Occipital lobe (tissue), 2 donors: ENCODE measurements around the gene PCDHGC5. TPM values are rescaled to one million over a fixed set of nuclear protein-coding genes. Genes with fewer than 3 reads are reported as not detected.
A peak's percentile ranks its signal among the peaks of the same experiment; 100 is the strongest.

ENCODE experiments used
- DNase-seq: peaks from one replicate; lab custom pipeline; 2025; lab: John Stamatoyannopoulos, UW
- total RNA-seq: library from RNA; depleted of rRNA; stranded (reverse); fragments of >200 nt; gene quantifications from one replicate; pipeline ENCODE4 v1.2.3, GENCODE V29; 2014

The PCDHGC5 gene
- total RNA-seq, 1 donor from 2014 or later = 6.2 TPM

GRCh38 chr5:141512911-141513626, 24.2 kb downstream of the PCDHGC5 start:
- peak; percentile 66 for DNase-seq

GRCh38 chr5:141513627-141514329, 24.9 kb downstream of the PCDHGC5 start:
- peak; percentile 91 for DNase-seq

- DNase-seq = no peak
Observed at GRCh38 chr5:141514330-141515133, 25.7 kb downstream of the PCDHGC5 start.

GRCh38 chr5:141515141-141515540, 26.3 kb downstream of the PCDHGC5 start:
- no peak for DNase-seq

- DNase-seq = no peak
Observed at GRCh38 chr5:141515946-141516671, 27.2 kb downstream of the PCDHGC5 start.

- DNase-seq = no peak
Observed at GRCh38 chr5:141516672-141517025, 27.8 kb downstream of the PCDHGC5 start.

- DNase-seq = no peak
Observed at GRCh38 chr5:141517312-141517711, 28.4 kb downstream of the PCDHGC5 start.

GRCh38 chr5:141517880-141518617, 29.2 kb downstream of the PCDHGC5 start:
- no peak for DNase-seq

- DNase-seq = no peak
Observed at GRCh38 chr5:141518618-141519015, 29.7 kb downstream of the PCDHGC5 start.

GRCh38 chr5:141519605-141520565, 31.0 kb downstream of the PCDHGC5 start:
- DNase-seq = no peak

- DNase-seq = peak; percentile 50
Observed at GRCh38 chr5:141521244-141521781, 32.4 kb downstream of the PCDHGC5 start.

GRCh38 chr5:141522301-141522700, 33.4 kb downstream of the PCDHGC5 start:
- DNase-seq = no peak

- no peak for DNase-seq
Observed at GRCh38 chr5:141523991-141524390, 35.1 kb downstream of the PCDHGC5 start.

- DNase-seq = peak; percentile 75
Observed at GRCh38 chr5:141524604-141525597, 36.0 kb downstream of the PCDHGC5 start.

- no peak for DNase-seq
Observed at GRCh38 chr5:141525653-141526052, 36.8 kb downstream of the PCDHGC5 start.

- DNase-seq = no peak
Observed at GRCh38 chr5:141527426-141527825, 38.5 kb downstream of the PCDHGC5 start.

- no peak for DNase-seq
Observed at GRCh38 chr5:141528291-141528984, 39.6 kb downstream of the PCDHGC5 start.

GRCh38 chr5:141529002-141529401, 40.1 kb downstream of the PCDHGC5 start:
- DNase-seq = no peak
